Measurements from ENCODE around the gene ABTB1. TPM values are rescaled to one million over a fixed set of nuclear protein-coding genes. Genes with fewer than 3 reads are reported as not detected.

The ABTB1 gene
- total and polyA plus RNA-seq, 9 of the 15 experiments (the other 6 are each of a cell fraction or from before 2014, with no cell fraction given), result 0.04 to 2.3 (median 0.55) TPM; not detected in 1

DNA sequence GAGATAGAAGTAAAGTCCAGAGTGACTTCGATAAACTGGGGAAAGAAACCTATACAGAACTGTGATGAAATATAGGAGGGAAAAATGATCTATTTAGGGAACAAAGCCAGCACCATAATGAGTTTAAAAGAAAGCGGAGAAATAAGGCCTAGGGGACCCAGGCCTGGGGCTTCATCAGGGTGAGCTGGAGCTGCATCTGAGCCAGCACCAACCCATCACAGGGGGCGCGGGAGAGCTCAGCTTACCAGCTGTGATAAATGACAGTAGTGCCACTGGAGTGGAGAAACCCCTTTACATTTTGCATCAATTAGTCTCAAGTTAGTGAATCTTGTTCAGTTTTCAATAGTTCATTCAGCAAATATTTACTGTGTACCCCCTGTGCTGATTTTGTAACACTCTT is 22.5 kb upstream of the ABTB1 start (continued):
- TF ChIP-seq, protein P1, sequence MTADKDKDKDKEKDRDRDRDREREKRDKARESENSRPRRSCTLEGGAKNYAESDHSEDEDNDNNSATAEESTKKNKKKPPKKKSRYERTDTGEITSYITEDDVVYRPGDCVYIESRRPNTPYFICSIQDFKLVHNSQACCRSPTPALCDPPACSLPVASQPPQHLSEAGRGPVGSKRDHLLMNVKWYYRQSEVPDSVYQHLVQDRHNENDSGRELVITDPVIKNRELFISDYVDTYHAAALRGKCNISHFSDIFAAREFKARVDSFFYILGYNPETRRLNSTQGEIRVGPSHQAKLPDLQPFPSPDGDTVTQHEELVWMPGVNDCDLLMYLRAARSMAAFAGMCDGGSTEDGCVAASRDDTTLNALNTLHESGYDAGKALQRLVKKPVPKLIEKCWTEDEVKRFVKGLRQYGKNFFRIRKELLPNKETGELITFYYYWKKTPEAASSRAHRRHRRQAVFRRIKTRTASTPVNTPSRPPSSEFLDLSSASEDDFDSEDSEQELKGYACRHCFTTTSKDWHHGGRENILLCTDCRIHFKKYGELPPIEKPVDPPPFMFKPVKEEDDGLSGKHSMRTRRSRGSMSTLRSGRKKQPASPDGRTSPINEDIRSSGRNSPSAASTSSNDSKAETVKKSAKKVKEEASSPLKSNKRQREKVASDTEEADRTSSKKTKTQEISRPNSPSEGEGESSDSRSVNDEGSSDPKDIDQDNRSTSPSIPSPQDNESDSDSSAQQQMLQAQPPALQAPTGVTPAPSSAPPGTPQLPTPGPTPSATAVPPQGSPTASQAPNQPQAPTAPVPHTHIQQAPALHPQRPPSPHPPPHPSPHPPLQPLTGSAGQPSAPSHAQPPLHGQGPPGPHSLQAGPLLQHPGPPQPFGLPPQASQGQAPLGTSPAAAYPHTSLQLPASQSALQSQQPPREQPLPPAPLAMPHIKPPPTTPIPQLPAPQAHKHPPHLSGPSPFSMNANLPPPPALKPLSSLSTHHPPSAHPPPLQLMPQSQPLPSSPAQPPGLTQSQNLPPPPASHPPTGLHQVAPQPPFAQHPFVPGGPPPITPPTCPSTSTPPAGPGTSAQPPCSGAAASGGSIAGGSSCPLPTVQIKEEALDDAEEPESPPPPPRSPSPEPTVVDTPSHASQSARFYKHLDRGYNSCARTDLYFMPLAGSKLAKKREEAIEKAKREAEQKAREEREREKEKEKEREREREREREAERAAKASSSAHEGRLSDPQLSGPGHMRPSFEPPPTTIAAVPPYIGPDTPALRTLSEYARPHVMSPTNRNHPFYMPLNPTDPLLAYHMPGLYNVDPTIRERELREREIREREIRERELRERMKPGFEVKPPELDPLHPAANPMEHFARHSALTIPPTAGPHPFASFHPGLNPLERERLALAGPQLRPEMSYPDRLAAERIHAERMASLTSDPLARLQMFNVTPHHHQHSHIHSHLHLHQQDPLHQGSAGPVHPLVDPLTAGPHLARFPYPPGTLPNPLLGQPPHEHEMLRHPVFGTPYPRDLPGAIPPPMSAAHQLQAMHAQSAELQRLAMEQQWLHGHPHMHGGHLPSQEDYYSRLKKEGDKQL (CRISPR knock-in tag; IDR thresholded peaks at IDR 0.05; ENCODE audit: borderline replicate concordance), result no peak
- no peak for TF ChIP-seq ZKSCAN3 (CRISPR knock-in tag; IDR thresholded peaks at IDR 0.05)
- TF ChIP-seq RNF2 (IDR thresholded peaks at IDR 0.05), result no peak
- no peak for TF ChIP-seq FIP1L1 (IDR thresholded peaks at IDR 0.05; ENCODE audit: low read depth, low read length, poor library complexity, severe bottlenecking)
- TF ChIP-seq TAF7 (tag; IDR thresholded peaks at IDR 0.05), result no peak
- TF ChIP-seq SREBF1 (IDR thresholded peaks at IDR 0.05; ENCODE audit: borderline replicate concordance, low read depth, low read length), result no peak
- TF ChIP-seq, protein P2, sequence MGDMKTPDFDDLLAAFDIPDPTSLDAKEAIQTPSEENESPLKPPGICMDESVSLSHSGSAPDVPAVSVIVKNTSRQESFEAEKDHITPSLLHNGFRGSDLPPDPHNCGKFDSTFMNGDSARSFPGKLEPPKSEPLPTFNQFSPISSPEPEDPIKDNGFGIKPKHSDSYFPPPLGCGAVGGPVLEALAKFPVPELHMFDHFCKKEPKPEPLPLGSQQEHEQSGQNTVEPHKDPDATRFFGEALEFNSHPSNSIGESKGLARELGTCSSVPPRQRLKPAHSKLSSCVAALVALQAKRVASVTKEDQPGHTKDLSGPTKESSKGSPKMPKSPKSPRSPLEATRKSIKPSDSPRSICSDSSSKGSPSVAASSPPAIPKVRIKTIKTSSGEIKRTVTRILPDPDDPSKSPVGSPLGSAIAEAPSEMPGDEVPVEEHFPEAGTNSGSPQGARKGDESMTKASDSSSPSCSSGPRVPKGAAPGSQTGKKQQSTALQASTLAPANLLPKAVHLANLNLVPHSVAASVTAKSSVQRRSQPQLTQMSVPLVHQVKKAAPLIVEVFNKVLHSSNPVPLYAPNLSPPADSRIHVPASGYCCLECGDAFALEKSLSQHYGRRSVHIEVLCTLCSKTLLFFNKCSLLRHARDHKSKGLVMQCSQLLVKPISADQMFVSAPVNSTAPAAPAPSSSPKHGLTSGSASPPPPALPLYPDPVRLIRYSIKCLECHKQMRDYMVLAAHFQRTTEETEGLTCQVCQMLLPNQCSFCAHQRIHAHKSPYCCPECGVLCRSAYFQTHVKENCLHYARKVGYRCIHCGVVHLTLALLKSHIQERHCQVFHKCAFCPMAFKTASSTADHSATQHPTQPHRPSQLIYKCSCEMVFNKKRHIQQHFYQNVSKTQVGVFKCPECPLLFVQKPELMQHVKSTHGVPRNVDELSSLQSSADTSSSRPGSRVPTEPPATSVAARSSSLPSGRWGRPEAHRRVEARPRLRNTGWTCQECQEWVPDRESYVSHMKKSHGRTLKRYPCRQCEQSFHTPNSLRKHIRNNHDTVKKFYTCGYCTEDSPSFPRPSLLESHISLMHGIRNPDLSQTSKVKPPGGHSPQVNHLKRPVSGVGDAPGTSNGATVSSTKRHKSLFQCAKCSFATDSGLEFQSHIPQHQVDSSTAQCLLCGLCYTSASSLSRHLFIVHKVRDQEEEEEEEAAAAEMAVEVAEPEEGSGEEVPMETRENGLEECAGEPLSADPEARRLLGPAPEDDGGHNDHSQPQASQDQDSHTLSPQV (IDR thresholded peaks at IDR 0.05), result no peak
- no peak for TF ChIP-seq SETDB1 (IDR thresholded peaks at IDR 0.05; ENCODE audit: low read length)
- no peak for TF ChIP-seq HNRNPUL1 (IDR thresholded peaks at IDR 0.05; ENCODE audit: low read length)
- TF ChIP-seq ZNF121 (CRISPR knock-in tag; conservative IDR thresholded peaks at IDR 0.05), result no peak
- no peak for TF ChIP-seq CREM (IDR thresholded peaks at IDR 0.05; ENCODE audit: low read depth)
- TF ChIP-seq NR3C1 (CRISPR knock-in tag; IDR thresholded peaks at IDR 0.05), result no peak
- TF ChIP-seq TAL1 (IDR thresholded peaks at IDR 0.05), result no peak

All from K562 (cell line).